GM19452 (cell line): ENCODE data around the gene NXPH3.
"Not testable (repeated sequence)": the region's sequence is repeated elsewhere in the genome, so short reads cannot be mapped to it uniquely, and the experiment has no call there.

Experiments used
- ATAC-seq: cut with Tn5 transposase; IDR thresholded peaks from one replicate; pipeline ENCODE4 v1.9.1; 2021; ENCODE audit not compliant: unreplicated experiment

The NXPH3 gene

DNA sequence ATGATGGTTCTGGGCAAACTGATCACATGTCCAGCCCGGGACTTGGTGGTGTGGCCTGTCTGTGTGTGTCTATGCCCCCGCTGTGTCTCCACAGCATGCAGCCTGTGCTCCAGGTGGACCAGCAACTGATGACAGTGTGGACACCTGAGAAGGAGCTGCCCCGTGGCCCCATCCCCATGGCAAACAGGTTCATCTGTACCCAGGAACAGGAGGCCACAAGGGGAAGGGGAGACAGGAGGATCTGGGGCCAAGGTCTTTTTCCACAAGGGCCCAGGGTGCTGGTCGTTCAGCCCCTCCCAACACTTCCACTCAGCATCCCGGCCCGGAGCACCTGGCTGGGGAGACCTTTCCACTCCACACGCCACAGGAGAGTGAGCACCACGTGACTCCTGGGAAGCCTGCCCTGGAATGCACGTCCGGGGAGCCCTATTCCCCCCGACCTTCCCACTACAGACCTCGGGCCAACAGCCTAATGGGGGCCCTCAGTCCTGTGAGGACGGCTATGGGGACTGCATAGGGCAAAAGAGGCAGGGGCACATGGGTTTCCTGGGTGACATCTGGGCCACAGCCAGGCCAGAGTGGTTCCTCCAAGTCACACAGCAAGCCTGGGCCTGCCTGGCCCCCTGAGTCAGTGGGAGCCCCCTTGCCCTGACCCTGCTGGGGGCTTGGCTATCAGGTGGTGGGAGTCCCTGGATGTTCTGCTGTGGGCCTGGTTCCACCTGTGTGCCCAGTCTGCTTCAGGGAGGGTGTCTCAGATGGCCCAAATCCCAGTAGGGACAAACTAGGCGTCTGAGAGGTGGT is 20.8 kb upstream of the NXPH3 start:
- ATAC-seq: no peak

DNA sequence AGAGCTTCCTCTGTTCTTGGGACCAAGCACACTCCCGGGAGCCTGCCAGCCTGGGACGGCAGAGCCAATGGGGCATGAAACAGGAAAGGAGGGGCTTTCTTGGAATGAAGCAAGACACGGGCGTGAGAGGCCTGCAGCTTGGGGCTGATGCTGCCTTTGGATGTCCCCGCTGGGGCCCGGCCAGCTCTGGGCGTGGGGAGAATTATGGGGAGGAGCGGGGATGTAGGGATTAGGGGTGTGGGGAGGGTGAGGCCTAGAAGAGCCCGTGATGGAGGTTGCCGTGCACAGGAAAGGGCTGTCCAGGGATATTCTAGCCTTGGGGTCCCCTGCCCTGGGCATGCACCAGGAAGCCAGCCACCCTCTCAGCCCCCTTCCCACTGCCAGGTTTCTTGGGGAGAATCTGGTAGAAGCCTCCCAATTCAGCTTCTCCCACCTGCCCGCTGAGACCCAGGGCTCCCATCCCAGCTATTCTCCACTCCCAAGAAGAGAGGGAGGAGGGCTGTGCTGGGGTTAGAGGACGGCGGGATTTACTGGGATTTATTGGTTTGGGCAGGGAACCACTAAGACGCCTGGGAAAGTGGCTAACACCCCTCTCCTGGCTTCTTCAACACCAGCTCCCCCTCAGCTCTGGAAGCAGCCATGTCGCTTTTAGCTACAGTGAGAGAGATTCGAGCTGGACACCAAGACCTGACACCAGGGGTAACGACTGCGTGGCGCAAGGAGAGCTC is 20.0 kb upstream of the NXPH3 start:
- ATAC-seq: no peak

DNA sequence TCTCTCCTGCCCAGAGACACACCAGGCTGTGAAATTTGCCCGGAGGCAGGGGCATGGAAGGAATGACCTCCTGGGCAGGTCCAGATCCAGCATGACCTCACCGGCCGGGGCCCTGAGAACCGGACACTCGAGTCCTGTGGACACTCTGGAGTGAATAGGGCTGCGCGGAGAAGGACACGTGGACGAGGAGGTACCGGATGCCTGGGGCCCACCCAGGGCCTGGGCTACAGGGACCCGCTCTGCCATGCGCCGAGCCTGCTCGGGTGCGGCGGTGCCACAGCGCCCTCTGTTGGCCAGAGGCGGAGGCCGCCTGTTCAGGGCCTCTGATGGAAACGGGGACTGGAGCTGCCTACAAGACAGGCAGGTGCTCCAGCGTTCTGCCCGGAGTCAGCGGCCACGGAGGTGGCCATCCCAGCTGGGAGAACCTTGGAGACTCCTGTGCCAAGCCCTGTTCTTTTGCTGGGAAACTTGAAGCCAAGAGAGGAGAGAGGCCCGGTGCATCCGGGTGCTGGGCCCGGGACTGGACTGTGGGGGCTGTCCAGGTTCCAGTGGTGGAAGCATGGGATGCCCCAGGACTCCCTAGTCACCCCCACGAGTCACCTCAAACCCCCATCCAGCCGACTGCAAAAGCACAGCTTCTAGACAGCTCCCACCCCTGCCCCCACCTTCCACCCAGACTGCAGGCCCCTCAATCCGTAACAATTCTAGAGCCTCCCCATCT is 19.3 kb upstream of the NXPH3 start:
- ATAC-seq: no peak

DNA sequence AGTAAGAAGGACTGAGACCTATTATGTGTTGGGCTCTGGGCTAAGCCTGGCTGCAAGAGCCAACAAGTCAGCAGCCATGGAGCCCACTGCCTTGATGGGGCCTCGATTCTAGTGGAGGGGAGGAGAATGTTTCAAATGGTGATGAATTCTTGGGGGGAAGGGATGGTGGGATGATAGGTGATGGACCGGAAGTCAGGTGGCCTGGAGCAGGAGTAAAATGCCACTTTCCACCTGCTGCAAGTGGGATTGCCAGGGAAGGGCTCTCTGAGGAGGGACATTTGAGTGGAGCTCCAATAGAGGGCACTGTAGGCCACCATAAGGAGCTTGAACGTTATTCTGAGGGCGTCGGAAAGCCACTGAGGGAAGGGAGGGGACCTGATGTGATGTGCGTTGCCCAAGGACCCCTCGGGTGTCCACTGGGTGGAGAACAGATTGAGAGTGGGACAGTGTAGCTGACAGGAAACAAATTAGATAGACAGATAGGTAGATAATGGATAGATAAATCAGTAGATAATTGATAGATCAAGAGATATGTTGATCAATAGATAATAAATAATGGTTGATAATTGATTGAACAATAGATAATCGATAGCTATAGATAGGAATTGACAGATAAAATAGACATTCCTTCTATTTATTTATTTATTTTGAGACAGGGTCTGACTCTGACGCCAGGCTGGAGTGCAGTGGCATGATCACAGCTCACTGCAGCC is 18.2 kb upstream of the NXPH3 start:
- ATAC-seq: no peak

DNA sequence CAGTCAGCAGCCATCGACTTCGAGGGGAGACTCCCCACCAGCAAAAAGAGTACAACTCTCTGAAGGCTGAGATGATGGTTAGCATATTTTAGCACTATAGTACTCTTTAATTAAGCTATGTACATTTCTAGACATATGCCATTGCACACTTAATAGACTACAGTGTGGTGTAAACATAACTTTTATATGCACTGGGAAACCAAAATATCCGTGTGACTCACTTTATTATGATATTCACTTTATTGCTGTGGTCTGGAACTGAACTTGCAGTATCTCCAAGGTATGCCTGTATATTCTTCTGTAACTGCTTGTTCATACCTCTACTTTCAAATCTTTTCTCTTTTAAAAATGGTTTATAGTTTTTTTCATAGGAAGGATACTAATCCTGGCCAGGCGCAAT is 11.0 kb upstream of the NXPH3 start:
- ATAC-seq: no peak

DNA sequence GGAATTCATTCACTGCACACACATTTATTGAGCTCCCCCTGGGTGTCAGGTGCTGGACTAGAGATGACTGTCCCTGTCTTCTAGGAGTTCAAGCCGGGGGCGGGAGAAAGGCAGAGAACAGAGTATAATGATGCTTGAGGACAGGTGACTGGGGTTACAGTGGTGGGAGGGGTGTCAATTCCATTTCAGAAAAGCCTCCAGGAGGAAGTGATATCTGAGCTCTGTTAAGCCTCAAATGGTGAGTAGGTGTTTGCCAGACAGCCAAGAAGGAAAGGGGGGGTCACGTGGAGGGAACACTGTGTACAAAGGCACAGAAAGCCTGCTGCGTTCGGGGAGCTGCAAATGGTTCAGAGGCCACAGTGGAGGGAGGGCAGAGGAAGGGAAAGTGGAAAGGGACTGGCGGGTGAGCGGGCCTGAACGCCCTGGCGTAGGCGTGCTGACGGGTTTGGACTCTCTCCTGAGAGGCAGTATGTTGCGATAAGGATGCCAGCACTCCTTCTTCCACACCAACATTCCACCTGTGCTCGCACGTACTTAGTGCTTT is 9.7 kb upstream of the NXPH3 start:
- ATAC-seq: no peak

DNA sequence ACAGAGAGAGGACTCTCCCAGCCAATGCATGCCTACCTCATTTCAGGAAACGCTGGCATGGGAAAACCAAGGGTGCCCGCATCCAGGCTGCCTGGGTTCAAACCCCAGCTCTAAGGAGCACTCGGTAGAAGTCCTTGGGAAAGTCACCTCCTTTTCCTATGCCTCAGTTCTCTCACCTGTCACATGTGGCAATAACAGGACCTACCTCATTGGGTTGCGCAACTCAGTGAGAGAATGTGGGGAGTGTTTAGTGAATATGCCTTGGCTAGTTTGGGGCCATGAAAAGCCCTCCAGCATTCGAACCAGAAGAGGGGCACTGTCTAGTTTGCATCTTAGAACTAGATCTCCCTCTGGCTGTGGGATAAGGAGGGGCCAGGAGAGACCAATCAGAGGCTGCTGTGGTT is 9.0 kb upstream of the NXPH3 start:
- ATAC-seq: no peak

DNA sequence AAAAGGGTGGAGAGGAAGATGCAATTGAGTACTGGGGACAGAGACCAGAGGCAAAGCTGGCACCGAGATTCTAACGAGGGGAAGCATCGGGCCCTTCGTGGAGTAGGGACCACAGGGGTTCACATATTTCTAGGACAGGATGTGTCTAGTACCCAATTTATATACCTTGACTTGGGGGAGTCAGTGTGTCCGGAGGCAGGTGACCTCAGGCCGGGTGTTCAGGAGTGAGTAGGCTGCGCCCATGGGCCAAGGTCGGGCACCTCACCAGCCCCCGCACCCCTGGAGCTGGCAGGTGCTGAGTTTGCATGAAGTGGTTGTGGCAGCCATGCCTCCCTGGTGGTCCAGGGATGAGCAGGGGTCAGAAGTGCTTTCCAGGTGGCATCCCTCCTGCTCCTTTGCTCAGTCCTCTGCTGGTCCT is 8.6 kb upstream of the NXPH3 start:
- no peak for ATAC-seq

DNA sequence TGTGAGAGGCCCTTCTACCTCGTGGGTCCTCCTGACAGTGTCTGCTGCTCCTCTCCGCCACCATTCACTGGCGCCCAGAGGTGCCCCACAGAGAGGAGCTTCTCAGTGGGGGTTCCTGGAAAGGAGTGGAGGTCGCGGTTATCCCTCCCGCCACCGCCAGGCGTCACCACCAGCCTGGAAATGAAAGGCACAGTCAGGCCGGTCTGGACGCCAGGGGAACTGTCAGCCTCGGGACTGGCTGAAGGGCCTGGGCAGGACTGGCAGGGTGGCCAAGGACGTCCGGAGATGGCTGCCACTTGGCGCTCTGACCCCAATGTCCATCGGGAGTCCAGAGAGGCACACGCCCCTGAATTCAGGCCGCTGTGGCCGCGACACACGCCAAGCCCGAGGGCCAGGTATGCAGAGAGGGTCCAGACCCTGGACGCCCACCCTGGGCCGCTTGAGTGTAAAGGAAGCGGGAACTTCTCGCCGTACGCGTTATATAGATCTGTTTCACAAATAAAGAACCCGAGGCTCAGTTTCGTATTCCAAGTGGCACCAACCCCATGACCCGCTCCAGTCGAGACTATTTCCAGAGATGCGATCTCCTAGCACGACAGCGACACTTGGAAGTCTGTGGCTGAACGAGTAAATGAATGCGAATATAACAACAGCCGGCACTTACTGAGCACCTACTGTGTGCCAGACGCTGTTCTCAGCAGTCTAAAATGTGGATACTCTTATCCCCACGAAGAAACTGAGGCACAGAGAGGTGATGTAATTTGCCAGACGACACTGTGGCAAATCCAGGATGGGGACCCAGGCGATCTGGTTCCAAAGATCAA is 7.6 kb upstream of the NXPH3 start:
- ATAC-seq: peak; percentile 44

DNA sequence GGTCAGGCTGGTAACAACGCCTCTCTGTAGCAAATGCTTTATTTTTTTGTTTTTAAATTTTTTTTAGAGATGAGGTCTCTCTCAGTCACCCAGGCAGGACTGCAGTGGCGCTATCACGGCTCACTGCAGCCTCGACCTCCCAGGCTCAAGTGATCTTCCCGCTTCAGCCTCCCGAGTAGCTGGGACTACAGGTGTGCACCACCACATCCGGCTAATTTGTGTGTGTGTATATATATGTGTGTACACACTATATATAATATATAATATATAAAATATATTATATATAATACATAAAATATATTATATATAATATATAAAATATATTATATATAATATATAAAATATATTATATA is 7.0 kb upstream of the NXPH3 start:
- not testable (repeated sequence) for ATAC-seq

DNA sequence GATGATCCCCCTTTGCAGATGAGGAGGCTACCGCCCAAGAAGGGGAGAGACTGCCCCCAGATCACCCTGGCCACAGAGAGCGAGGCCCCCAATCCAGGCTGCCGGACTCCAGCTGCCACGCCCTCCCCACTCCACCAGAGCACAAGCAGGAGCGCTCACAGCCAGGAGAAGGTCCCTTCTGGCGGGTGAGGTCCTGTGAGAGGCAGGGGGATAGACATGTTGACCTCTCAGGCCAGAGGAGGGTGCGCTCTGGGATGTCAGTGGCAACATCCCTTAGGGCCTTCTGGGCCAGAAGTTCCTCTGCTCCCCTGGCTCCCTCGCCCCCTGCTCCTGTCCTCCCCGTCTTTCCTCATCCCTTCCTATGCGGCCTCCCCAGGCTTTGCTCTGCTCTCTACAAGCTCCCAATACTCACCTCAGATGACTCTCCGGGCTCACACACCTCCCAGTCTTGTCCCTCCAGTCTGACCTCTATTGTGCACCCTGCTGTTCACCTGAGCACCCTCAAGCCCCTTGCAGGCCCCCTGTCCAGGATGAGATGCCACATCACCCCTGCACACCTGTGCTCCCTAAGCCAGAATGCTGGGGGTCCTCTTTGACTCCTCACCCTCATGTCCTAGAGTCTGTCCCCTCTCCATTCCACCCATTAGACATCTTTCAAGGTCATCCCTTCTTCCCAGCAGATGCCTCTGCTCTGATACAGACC is 5.0 kb upstream of the NXPH3 start:
- no peak for ATAC-seq

DNA sequence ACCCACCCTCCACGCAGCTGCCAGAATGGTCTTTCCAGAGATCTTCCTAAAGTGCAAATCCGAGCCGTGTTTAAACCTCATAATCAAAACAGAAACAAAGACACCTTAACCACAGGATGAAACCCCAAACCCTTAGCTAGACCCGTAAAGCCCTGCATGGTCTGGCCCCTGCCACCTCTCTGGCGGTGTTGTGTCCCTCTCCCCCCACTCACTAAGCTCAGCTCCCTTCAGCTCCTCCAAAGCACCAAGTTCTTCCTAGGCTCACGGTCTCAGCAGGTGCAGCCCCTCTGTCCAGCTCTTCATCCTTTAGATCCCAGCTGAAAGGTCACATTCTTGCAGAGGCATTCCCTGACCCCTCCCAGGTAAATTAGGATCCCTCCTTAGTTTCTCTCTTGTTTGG is 4.4 kb upstream of the NXPH3 start:
- ATAC-seq: no peak

DNA sequence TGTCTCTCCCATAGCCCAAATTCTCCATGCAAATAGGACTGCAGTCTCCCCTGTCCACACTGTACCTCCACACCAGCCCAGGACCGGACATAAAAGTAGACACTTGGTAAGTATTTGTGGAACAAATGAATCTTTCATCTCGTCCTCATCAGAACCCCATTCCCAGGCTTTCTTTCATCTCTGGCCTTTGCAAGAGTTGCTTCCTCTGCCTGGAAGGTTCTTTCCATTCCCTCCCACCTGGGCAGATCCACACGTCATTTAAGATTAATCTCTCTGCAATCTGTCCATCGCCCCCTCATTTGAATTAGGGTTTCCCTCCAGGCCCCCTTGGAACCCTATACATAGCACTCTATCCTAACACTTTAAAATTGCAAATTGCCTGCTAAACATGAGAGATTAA is 3.9 kb upstream of the NXPH3 start:
- no peak for ATAC-seq

DNA sequence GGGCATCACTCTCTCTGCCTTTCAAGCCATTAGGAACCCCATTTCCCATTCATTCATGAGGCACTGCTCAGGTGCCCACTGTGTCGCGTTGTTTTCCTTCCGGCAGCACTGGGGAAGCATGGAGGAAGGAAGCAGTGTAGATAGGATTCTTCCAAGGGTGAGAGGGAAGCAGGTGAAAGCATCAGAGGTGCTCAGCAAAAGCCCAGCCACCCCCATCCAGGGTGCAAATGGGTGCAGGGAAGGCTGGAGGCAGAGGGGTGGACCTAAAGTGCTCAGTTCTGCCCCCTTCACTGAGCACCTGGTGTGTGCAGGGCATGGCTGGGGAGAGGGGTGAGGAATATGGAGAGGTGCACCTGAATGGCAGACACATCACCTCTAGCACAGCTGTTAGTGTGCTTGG is 3.4 kb upstream of the NXPH3 start:
- ATAC-seq: no peak

DNA sequence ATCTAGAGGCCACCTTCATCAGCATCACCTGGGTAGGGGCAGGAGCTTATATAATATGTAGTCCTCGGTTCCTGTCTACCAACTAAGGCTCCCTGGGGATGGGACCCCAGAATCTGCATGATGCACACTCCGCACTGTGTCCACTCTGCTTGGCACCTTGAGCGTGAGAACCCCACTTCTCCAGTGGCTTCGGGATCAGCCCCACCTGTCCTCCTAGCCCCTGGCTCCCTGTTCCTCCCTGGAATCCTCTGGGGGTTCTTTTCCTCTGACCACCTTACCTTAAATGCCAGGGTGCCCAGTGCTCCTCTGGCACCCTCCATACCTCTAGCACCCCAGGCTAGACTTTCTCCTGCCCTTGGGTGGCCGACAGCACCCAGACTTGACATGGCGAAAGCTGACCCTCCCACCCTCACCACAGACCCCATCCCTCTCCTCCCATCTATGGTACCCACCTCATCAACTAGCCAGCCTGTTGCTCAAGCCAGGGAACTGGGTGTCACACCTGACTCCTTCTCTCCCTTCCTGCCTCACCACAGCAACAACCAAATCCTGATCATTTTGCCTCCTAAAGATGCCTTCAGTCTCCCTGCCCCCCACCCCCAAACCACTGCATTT is 2.8 kb upstream of the NXPH3 start:
- ATAC-seq: no peak

DNA sequence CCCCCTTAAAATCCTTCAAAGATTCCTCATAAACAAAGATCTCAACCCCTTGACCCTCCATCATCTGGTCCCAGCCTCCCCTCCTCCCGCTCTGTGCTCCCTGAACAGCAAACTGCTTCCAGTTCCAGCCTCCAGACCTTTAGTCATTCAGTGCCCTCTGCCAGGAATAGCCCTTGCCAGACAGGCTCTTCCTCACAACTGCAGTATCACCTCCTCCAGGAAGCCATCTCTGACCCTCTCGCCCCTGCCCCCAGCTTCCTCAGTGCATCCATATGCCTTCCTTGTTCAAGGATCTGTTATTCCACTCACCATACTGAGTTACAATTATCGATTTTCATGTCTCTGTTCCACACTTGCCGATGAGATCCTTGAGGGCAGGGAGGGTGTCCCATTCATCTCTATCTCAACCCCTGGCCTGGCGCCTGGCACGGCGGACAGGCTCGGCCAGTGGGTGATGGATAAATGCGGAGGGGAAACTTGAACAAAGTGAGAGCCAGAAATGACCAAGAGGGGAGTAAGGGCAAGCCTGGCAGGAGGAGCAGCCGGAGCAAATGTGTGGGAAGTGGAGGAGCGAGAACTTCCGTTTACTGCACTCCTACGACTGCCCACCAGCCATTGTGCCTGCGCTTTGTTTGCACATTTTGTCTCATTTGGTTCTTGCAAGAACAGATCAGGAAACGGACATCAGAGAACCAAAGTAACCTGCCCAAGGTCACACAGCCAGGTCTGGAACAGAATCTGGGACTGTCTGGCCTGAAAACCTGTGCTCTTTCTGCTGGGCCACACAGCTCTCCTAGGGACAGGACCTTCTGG is 2.0 kb upstream of the NXPH3 start:
- ATAC-seq: no peak

DNA sequence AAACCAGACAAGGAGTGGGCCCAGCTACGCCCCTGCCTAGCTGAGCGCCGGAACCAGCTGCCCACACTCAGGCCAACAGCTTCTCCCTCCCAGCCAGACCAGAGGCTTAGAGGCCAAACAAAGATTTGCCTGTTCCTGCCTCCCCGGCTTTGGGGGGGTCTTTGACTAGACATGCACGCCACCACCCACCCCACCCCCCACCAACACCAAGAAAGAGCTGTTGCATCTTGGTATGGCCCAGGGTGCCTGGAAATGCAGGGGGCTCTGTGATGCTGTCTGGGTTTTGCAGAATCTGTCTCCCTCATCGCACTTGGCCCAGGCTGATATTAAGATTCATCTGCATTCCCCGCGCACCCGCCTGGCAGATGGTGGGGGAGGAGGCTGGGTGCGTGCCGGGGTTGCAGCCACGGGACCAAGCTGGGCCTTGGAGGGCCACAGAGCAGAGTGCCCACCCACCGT is 1.3 kb upstream of the NXPH3 start:
- ATAC-seq: no peak

DNA sequence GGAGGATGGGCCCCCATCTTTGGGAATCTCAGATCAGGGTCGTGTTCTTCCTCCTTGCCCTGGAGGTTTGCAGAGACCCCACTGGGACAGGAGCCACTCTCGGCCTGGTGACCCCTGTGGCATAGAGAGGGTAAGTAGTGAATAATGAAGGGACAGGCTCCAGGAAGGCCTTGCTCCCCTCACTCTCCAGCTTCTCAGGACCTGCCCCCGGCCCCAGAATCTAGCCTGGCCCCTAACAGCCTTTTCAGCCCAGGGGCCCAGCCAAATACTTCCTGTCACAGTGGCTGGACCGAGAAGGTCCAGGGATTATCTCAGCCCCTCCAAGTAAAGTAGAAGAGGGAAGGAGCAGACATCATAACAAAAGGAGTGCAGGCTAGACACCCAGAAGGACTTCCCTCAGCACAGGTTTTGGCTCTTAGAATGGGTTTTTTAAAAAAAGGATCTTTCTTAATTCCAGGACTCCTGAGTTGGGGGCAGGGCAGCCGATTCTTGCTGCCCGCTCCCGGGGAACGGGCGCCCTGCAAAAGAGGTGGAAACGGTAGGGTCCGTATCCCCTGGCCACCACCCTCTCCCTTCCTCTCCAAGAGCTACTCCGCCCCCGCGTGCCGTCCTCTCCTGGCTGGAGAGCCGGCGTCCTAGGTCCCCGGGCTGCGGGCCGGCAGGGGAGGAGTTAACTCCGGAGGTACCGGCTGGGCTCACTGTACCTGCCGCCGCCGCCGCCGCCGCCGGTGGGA is 559 bp upstream of the NXPH3 start:
- ATAC-seq: no peak
